SU-DHL-6 (cell line): ENCODE measurements around the gene BZW1.
"Not testable (repeated sequence)": the region's sequence is repeated elsewhere in the genome, so short reads cannot be mapped to it uniquely, and the experiment has no call there.

ENCODE experiments used
- H2AFZ ChIP-seq: fragments of 200-600 bp; sonication (generic); 2 replicates; pipeline ENCODE4 v1.6.1; 2014; ENCODE audit warnings: low read depth, mild to moderate bottlenecking, moderate library complexity, mixed read lengths, antibody characterized with exemption, low read length; ENCODE audit not compliant: severe bottlenecking
- H3F3A ChIP-seq: fragments of 200-600 bp; shearing (Covaris generic); 2 replicates; pipeline ENCODE4 v1.6.0; 2016; ENCODE audit warnings: antibody characterized with exemption, mild to moderate bottlenecking; ENCODE audit not compliant: insufficient read depth
- H3K27ac ChIP-seq: fragments of 200-600 bp; sonication (generic); 2 replicates; pipeline ENCODE4 v1.5.1; 2016; ENCODE audit warnings: low read depth, mild to moderate bottlenecking, low read length, moderate library complexity, mixed read lengths
- H3K27me3 ChIP-seq: fragments of 200-600 bp; sonication (generic), shearing (Covaris generic); 2 replicates; pipeline ENCODE4 v1.6.0; 2014; ENCODE audit warnings: mild to moderate bottlenecking, low read length
- H3K36me3 ChIP-seq: fragments of 200-600 bp; sonication (generic); 2 replicates; pipeline ENCODE4 v1.6.1; 2014; ENCODE audit warnings: mild to moderate bottlenecking, low read length, mixed read lengths
- H3K4me2 ChIP-seq: fragments of 300-600, 200-600 bp; shearing (Covaris generic), sonication (generic); 2 replicates; pipeline ENCODE4 v1.6.0; 2014; ENCODE audit warnings: low read length, low read depth, mild to moderate bottlenecking; ENCODE audit not compliant: poor library complexity, severe bottlenecking
- H3K4me3 ChIP-seq: fragments of 200-600 bp; sonication (generic); 2 replicates; pipeline ENCODE4 v1.5.1; 2014; ENCODE audit warnings: antibody characterized with exemption, low read length, mild to moderate bottlenecking, mixed read lengths; ENCODE audit not compliant: insufficient read depth, poor library complexity, severe bottlenecking
- H3K79me2 ChIP-seq: fragments of 200-600 bp; sonication (generic); 2 replicates; pipeline ENCODE4 v1.6.1; 2014; ENCODE audit warnings: mild to moderate bottlenecking, low read length, moderate library complexity; ENCODE audit not compliant: insufficient read depth
- H3K9ac ChIP-seq: fragments of 200-600 bp; sonication (generic); 2 replicates; pipeline ENCODE4 v1.7.0; 2014; ENCODE audit warnings: mild to moderate bottlenecking, low read length
- H3K9me2 ChIP-seq: fragments of 200-600 bp; sonication (generic); replicated peaks from 2 replicates; pipeline ENCODE4 v1.6.1; 2014; ENCODE audit warnings: low read length; ENCODE audit not compliant: insufficient read depth
- H3K9me3 ChIP-seq: fragments of 200-600 bp; sonication (generic); 2 replicates; pipeline ENCODE4 v1.6.1; 2014; ENCODE audit warnings: low read length, mixed read lengths; ENCODE audit not compliant: insufficient read depth
- H4K20me1 ChIP-seq: fragments of 200-600 bp; sonication (generic); 2 replicates; pipeline ENCODE4 v1.6.1; 2014; ENCODE audit warnings: low read depth, mild to moderate bottlenecking, antibody characterized with exemption, low read length, moderate library complexity, mixed read lengths
- CTCF ChIP-seq: fragments of 200-600 bp; sonication (generic); IDR thresholded peaks from one replicate; pipeline ENCODE4 v1.5.1; 2017; ENCODE audit warnings: antibody characterized with exemption, mild to moderate bottlenecking, low read length, moderate library complexity; ENCODE audit not compliant: insufficient read depth, poor library complexity, severe bottlenecking
- EZH2phosphoT487 ChIP-seq: fragments of 200-600 bp; sonication (generic), shearing (Covaris generic); conservative IDR thresholded peaks from 2 replicates; pipeline ENCODE4 v1.6.1; 2018; ENCODE audit warnings: mild to moderate bottlenecking, antibody characterized with exemption, low read length, moderate library complexity, mixed read lengths

Gene BZW1

GRCh38 chr2:200800458-200800857 lies 11.3 kb upstream of the BZW1 start:
- Histone ChIP-seq H3K79me2 (no peaks in the 10 kb centered on the region), H3K27me3 (no peaks in the 10 kb centered on the region), H2AFZ (no peak overlapping the region), H3F3A (no peaks in the 10 kb centered on the region), H3K36me3 (no peaks in the 10 kb centered on the region), H3K9me3 (no peaks in the 10 kb centered on the region), H4K20me1 (no peaks in the 10 kb centered on the region), H3K9me2 (no peaks in the 10 kb centered on the region), H3K4me3 (no peak overlapping the region), H3K9ac (no peak overlapping the region), H3K4me2 (no peak overlapping the region), H3K27ac (no peak overlapping the region)
- TF ChIP-seq EZH2phosphoT487 (no peak), CTCF (no peak)

GRCh38 chr2:200801431-200801830 lies 10.3 kb upstream of the BZW1 start:
- H3F3A ChIP-seq, H2AFZ ChIP-seq, H3K79me2 ChIP-seq, H4K20me1 ChIP-seq, H3K9me3 ChIP-seq, H3K9me2 ChIP-seq, H3K4me2 ChIP-seq, H3K9ac ChIP-seq, H3K27me3 ChIP-seq, H3K4me3 ChIP-seq, H3K36me3 ChIP-seq, H3K27ac ChIP-seq: not testable (repeated sequence)

DNA sequence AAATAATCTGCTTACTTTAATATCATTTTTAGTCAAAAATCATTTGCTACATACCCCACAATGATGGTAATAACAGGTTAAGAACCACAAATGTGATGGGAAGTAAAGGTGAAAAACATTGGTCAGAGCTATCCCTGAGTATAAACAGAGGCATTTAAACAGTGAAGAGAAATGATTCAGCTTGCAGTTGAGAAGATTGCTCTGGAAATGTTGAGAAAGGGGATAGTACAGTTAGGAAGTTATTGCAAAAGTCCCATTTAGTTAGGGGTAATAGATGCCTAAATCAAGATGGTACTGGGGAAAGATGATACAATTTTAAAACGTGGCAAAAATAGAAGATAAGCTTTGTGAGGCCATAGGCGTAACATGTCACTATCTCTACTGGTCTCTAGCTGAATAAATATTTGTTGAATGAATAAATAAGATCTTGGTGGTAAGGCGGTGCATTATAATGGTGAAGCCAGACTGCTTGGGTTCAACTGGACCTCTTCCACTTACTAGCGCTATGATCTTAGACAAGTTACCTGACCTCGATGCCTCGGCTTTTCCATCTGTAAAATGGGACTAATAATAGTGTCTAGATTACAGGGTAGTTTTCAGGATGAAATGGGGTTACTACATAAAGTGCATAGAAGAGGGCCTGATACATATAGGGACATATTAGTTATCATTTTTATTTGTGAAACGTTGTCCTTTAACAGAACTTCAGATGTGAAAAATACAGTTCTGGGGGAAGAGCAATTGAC lies 2.0 kb upstream of the BZW1 start:
- peaks cover 18% of the 10 kb centered on the region for H4K20me1 ChIP-seq
- no peak overlapping the region for H3K4me2 ChIP-seq
- peaks cover 15% of the 10 kb centered on the region; the same call in 1 of the 2 replicates for H3K36me3 ChIP-seq
- H3K4me3 ChIP-seq = no peak overlapping the region
- H3K9me2 ChIP-seq = no peaks in the 10 kb centered on the region
- H3K79me2 ChIP-seq = peaks cover 30% of the 10 kb centered on the region
- no peaks in the 10 kb centered on the region for H3K27me3 ChIP-seq
- no peak overlapping the region for H3K27ac ChIP-seq
- no peak overlapping the region for H2AFZ ChIP-seq
- H3K9ac ChIP-seq = no peak overlapping the region
- TF ChIP-seq EZH2phosphoT487 (no peak), CTCF (no peak)
- no peaks in the 10 kb centered on the region for H3K9me3 ChIP-seq
- H3F3A ChIP-seq = peaks cover 3% of the 10 kb centered on the region; the same call in 1 of the 2 replicates

DNA sequence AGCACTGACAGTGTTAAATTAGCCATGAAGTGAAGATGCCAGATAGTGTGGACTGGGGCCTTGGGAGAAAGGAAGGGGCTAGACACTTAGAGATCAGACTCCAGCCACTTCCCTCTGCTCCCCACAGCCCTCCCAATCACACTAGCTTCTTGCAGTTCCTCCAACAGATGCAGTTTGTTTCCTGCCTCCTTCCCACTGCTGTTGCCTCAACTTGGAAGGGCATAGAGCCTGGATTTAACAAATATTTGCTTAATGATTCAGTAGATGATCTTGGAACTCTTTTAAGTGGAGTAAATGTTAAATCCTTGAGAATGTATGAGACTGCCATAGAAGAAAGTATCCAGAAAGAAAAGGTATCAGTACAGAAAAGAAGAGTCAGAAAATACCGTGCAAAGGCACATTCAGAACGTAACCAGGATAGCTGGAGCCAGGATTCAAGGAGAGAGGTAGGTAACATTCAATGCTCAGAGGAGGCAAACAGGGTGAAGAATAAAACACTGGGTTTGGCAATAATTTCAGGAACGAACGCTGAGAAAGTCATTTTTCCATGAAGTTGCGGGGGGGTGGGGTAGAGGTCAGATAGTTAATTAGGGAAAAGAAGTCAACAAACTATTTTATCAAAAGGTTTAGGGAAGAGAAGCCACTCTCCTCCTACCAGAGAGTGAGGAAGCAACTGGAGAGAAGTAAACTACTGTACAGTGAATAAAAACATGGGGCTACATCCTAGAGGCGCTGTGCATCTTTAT lies 1.3 kb upstream of the BZW1 start:
- H3K9me2 ChIP-seq = no peaks in the 10 kb centered on the region
- peak overlapping the region; percentile 56 for H3K4me3 ChIP-seq
- peak overlapping the region; percentile 98 for H3K9ac ChIP-seq
- peak overlapping the region; percentile 73 for H3K4me2 ChIP-seq
- H3K27me3 ChIP-seq = no peaks in the 10 kb centered on the region
- no peak for TF ChIP-seq CTCF
- no peak for TF ChIP-seq EZH2phosphoT487
- H3K9me3 ChIP-seq = no peaks in the 10 kb centered on the region
- peaks cover 22% of the 10 kb centered on the region for H3K36me3 ChIP-seq
- peaks cover 34% of the 10 kb centered on the region for H3K79me2 ChIP-seq
- H2AFZ ChIP-seq = peak overlapping the region; percentile 86
- peaks cover 3% of the 10 kb centered on the region; the same call in 1 of the 2 replicates for H3F3A ChIP-seq
- H4K20me1 ChIP-seq = peaks cover 18% of the 10 kb centered on the region
- H3K27ac ChIP-seq = no peak overlapping the region
